C4-2B (cell line): Measurements from ENCODE around the gene R3HDM4.
"Not testable (repeated sequence)": the region's sequence is repeated elsewhere in the genome, so short reads cannot be mapped to it uniquely, and the experiment has no call there.

Source experiments
- H3K27ac ChIP-seq: fragments of 450-650 bp; 2 replicates; pipeline ENCODE4 v1.5.1; 2017
- CTCF ChIP-seq: fragments of 450-650 bp; conservative IDR thresholded peaks from 2 replicates; pipeline ENCODE4 v1.5.1; 2017; ENCODE audit warnings: mild to moderate bottlenecking
- ZFX ChIP-seq: fragments of 450-650 bp; IDR thresholded peaks from 2 replicates; pipeline ENCODE4 v1.6.1; 2017

Gene R3HDM4

GRCh38 chr19:855142-855541 is 57.9 kb downstream of the R3HDM4 start:
- TF ChIP-seq ZFX = no peak
- TF ChIP-seq CTCF = no peak
- H3K27ac ChIP-seq = no peak overlapping the region

GRCh38 chr19:854549-854948 is 58.5 kb downstream of the R3HDM4 start:
- TF ChIP-seq CTCF = no peak
- no peak for TF ChIP-seq ZFX
- H3K27ac ChIP-seq = no peak overlapping the region

- H3K27ac ChIP-seq = not testable (repeated sequence)
Measured at GRCh38 chr19:853614-854220, 59.3 kb downstream of the R3HDM4 start.

- H3K27ac ChIP-seq = no peak overlapping the region
- no peak for TF ChIP-seq CTCF
Measured at GRCh38 chr19:853014-853585, 59.9 kb downstream of the R3HDM4 start.

GRCh38 chr19:852136-853013 is 60.6 kb downstream of the R3HDM4 start, which contains the start of gene ELANE:
TSS of gene ELANE (plus strand) at chr19:852303. CDS start at chr19:852329, 26 bp downstream.
- TF ChIP-seq ZFX (no peak), CTCF (no peak)
- no peak within 1 kb of the TSS for H3K27ac ChIP-seq

GRCh38 chr19:850979-851335 is 62.1 kb downstream of the R3HDM4 start:
- peak overlapping the region; percentile 13; the same call in 1 of the 2 replicates for H3K27ac ChIP-seq
- TF ChIP-seq CTCF = no peak
- no peak for TF ChIP-seq ZFX

GRCh38 chr19:850221-850978 is 62.6 kb downstream of the R3HDM4 start:
- peak overlapping the region; percentile 13; the same call in 1 of the 2 replicates for H3K27ac ChIP-seq

GRCh38 chr19:849195-849594 is 63.8 kb downstream of the R3HDM4 start:
- H3K27ac ChIP-seq = not testable (repeated sequence)

More at GRCh38 chr19:850221-850978, 62.6 kb downstream of the R3HDM4 start:
- TF ChIP-seq ZFX = no peak
- no peak for TF ChIP-seq CTCF
